ENCODE data around the gene COL5A2. TPM values are rescaled to one million over a fixed set of nuclear protein-coding genes. Genes with fewer than 3 reads are reported as not detected.

COL5A2 gene
- 26.3 TPM for total RNA-seq
- long read RNA-seq, full-length matches to known transcripts = 2 of 23 reads
- long read RNA-seq, partial matches to known transcripts = 18 of 23 reads
- long read RNA-seq, other reads (novel, unspliced or antisense) = 3 of 23 reads

GRCh38 chr2:189179570-189179950, at the start of gene COL5A2:
Gene COL5A2, minus strand, starts transcription at chr2:189179761. Its CDS starts 157 bp downstream, at chr2:189179604.
- no peaks in the 10 kb centered on the region for H3K4me1 ChIP-seq
- H3K27ac ChIP-seq = peak within 1 kb of the TSS; percentile 44
- no peaks in the 10 kb centered on the region for H3K9me3 ChIP-seq
- no peak for TF ChIP-seq CTCF (IDR thresholded peaks at IDR 0.05)
- H3K36me3 ChIP-seq = no peaks in the 10 kb centered on the region
- ATAC-seq = peak; percentile 53 to 75
- intact Hi-C loops (cut with DNase I) = no loop called here
- no peak for DNase-seq
- no peaks in the 10 kb centered on the region for H3K27me3 ChIP-seq (ENCODE audit: low read depth)
- peak within 1 kb of the TSS; percentile 47 for H3K4me3 ChIP-seq

DNA sequence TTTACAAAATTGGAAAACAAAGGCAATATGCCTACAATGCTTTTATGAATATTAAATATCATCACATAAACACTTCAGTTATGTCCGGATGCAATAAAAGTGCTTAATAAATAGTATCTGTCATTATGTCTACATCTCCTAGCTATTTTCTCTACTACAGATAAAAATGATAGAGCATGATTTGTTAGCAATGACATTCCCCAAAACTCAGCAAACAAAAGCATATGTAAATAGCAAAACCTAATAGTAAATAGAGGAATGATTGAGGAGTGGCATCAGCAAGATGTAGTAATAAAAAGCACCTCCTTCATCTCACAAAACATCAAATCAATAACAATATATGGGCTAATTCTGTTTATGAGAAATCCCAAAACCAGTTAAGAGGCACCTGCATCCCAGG, 46.5 kb upstream of the COL5A2 start:
- TF ChIP-seq CTCF (IDR thresholded peaks at IDR 0.05) = no peak
- Histone ChIP-seq H3K27ac (no peak overlapping the region), H3K4me1 (no peaks in the 10 kb centered on the region), H3K27me3 (ENCODE audit: low read depth) (no peaks in the 10 kb centered on the region), H3K36me3 (no peaks in the 10 kb centered on the region), H3K4me3 (no peak overlapping the region), H3K9me3 (no peaks in the 10 kb centered on the region)
- intact Hi-C loops (cut with DNase I) = no loop called here
- ATAC-seq (no peak), DNase-seq (no peak)

DNA sequence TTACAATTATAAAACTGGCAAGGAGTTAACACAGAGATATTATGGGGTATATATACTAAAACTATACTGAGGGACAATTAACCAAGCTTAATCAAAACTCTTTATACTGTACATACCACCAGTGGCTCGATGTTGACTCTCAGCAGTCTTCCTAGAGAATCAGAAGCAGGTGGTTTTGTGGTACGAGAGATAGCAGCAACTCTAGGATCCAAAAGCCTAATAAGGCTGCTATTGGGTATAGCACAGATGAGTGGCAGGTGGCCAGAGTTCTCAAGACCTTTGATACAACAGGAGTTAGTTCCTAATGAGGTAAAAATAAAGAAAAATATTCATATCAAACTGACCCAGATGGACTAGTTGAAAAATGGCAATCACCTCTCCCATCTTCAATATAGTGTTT, 45.5 kb upstream of the COL5A2 start:
- Histone ChIP-seq H3K27ac (no peak overlapping the region), H3K36me3 (no peaks in the 10 kb centered on the region), H3K4me3 (no peak overlapping the region), H3K27me3 (ENCODE audit: low read depth) (no peaks in the 10 kb centered on the region), H3K4me1 (no peaks in the 10 kb centered on the region), H3K9me3 (no peaks in the 10 kb centered on the region)
- no peak for TF ChIP-seq CTCF (IDR thresholded peaks at IDR 0.05)
- ATAC-seq (no peak), DNase-seq (no peak)
- intact Hi-C loops (cut with DNase I) = no loop called here

DNA sequence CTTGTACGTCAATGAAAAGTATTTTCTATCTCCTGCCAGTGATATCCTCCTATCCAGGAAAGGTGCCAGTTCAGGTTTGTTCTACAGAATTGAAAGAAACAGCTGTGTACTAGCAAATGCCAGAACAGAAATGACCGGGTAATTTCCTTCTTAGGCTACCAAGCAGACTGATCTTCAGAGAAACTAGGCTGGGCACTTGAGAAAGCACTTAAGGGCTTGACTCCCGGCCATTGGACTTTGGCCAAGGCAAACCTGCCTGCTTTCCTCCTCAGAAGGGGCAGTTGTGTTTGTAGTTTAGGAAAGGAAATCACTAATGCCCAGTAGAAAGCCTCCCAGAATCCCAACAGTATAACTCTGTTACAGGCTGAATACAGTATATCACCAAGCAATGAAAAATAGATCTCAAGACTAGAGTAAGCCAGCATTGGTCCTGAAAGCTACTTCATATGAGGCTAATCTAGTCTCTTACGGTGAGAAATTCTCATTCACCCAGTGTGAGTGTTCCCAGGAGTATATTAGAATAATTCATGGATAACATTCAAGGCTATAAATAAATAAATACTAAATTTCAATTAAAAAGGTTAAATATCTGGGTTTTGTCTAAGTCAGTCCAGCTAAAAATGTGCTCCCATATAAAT, 43.0 kb upstream of the COL5A2 start:
- Histone ChIP-seq H3K27ac (no peak overlapping the region), H3K9me3 (no peaks in the 10 kb centered on the region), H3K4me1 (no peaks in the 10 kb centered on the region), H3K4me3 (no peak overlapping the region), H3K27me3 (ENCODE audit: low read depth) (no peaks in the 10 kb centered on the region), H3K36me3 (no peaks in the 10 kb centered on the region)
- peak; percentile 75 for DNase-seq
- intact Hi-C loops (cut with DNase I) = no loop called here
- ATAC-seq = peak; percentile 83 to 95
- TF ChIP-seq CTCF (IDR thresholded peaks at IDR 0.05) = no peak

GRCh38 chr2:189221811-189222467, 42.4 kb upstream of the COL5A2 start:
- H3K4me1 ChIP-seq = no peaks in the 10 kb centered on the region
- ATAC-seq = peak in 1 of 2 donors; percentile 52
- TF ChIP-seq CTCF (IDR thresholded peaks at IDR 0.05) = no peak
- no peak for DNase-seq
- H3K27ac ChIP-seq = no peak overlapping the region
- H3K9me3 ChIP-seq = no peaks in the 10 kb centered on the region
- H3K4me3 ChIP-seq = no peak overlapping the region
- no peaks in the 10 kb centered on the region for H3K27me3 ChIP-seq (ENCODE audit: low read depth)
- H3K36me3 ChIP-seq = no peaks in the 10 kb centered on the region
- intact Hi-C loops (cut with DNase I) = no loop called here

Measured in lower lobe of right lung (tissue), 2 donors.